Neuronal stem cell (in vitro differentiated cells): ENCODE measurements around the gene VWA8.
"Not testable (repeated sequence)": the region's sequence is repeated elsewhere in the genome, so short reads cannot be mapped to it uniquely, and the experiment has no call there.

Experiments used
- DNase-seq: peaks from one replicate; pipeline ENCODE4 v3.0.0-alpha.2; 2013; ENCODE audit warnings: low spot score
- H2AFZ ChIP-seq: one replicate; pipeline ENCODE4 v1.6.1; 2013; ENCODE audit warnings: mild to moderate bottlenecking, low read length, inconsistent platforms
- H2AK5ac ChIP-seq: 2 replicates; pipeline ENCODE4 v1.6.1; 2013; ENCODE audit warnings: low read depth, mild to moderate bottlenecking, inconsistent platforms, low read length, moderate library complexity, mixed read lengths
- H2BK120ac ChIP-seq: 2 replicates; pipeline ENCODE4 v1.6.1; 2013; ENCODE audit warnings: low read depth, mild to moderate bottlenecking, inconsistent platforms, low read length, moderate library complexity, mixed read lengths
- H2BK12ac ChIP-seq: one replicate; pipeline ENCODE4 v1.6.1; 2013; ENCODE audit warnings: low read length, inconsistent platforms
- H2BK15ac ChIP-seq: 2 replicates; pipeline ENCODE4 v1.6.1; 2013; ENCODE audit warnings: mild to moderate bottlenecking, low read length, inconsistent platforms, mixed read lengths
- H2BK5ac ChIP-seq: one replicate; pipeline ENCODE4 v1.6.1; 2013; ENCODE audit warnings: inconsistent platforms, mild to moderate bottlenecking, low read length, moderate library complexity
- H3K14ac ChIP-seq: one replicate; pipeline ENCODE4 v1.6.1; 2013; ENCODE audit warnings: low read length, inconsistent platforms
- H3K18ac ChIP-seq: 2 replicates; pipeline ENCODE4 v1.6.1; 2013; ENCODE audit warnings: low read length, inconsistent platforms
- H3K23ac ChIP-seq: 2 replicates; pipeline ENCODE4 v1.6.1; 2013; ENCODE audit warnings: low read depth, mild to moderate bottlenecking, mixed read lengths, low read length, inconsistent platforms; ENCODE audit not compliant: poor library complexity
- H3K27ac ChIP-seq: replicated peaks from 3 replicates; pipeline ENCODE4 v1.5.1; 2013; ENCODE audit warnings: low read length, inconsistent platforms
- H3K27me3 ChIP-seq, 3 experiments: 2 replicates each; pipeline ENCODE4 v1.6.1; 2013; ENCODE audit warnings: low read length in 3 of 3, mild to moderate bottlenecking in 2 of 3, inconsistent platforms in 1 of 3, low read depth in 1 of 3, mixed read lengths in 1 of 3, moderate library complexity in 1 of 3; ENCODE audit not compliant: control insufficient read depth in 3 of 3, insufficient read depth in 3 of 3
- H3K36me3 ChIP-seq, 2 donors: replicated peaks in 1 of 2; 2 replicates each; pipeline ENCODE4 v1.6.1; 2013; ENCODE audit warnings: low read length in 2 of 2; ENCODE audit not compliant: control insufficient read depth in 2 of 2, insufficient read depth in 2 of 2
- H3K4ac ChIP-seq: 2 replicates; pipeline ENCODE4 v1.6.1; 2013; ENCODE audit warnings: inconsistent platforms, mild to moderate bottlenecking, low read length, moderate library complexity
- H3K4me1 ChIP-seq, 2 donors: 1 replicate in 1 of 2; 2 replicates in 1 of 2; pipeline ENCODE4 v1.6.1; 2013; ENCODE audit warnings: low read length in 2 of 2, low read depth in 1 of 2; ENCODE audit not compliant: control insufficient read depth in 2 of 2, insufficient read depth in 1 of 2
- H3K4me2 ChIP-seq: one replicate; pipeline ENCODE4 v1.6.1; 2013; ENCODE audit warnings: mild to moderate bottlenecking, low read length, inconsistent platforms; ENCODE audit not compliant: insufficient read depth, poor library complexity, severe bottlenecking
- H3K4me3 ChIP-seq, 2 donors: 2 replicates each; pipeline ENCODE4 v1.5.1; 2013; ENCODE audit warnings: low read length in 2 of 2, mild to moderate bottlenecking in 2 of 2, inconsistent platforms in 1 of 2, moderate library complexity in 1 of 2
- H3K79me1 ChIP-seq: one replicate; pipeline ENCODE4 v1.6.1; 2013; ENCODE audit warnings: low read depth, mild to moderate bottlenecking, inconsistent platforms, low read length, moderate library complexity
- H3K9ac ChIP-seq: one replicate; pipeline ENCODE4 v1.6.1; 2013; ENCODE audit warnings: mild to moderate bottlenecking, low read depth, low read length, inconsistent platforms; ENCODE audit not compliant: poor library complexity
- H3K9me3 ChIP-seq, 2 donors: replicated peaks in 1 of 2; 2 replicates each; pipeline versions ENCODE3 to v1.6.1; 2013; ENCODE audit warnings: low read length in 2 of 2, mild to moderate bottlenecking in 2 of 2, inconsistent platforms in 1 of 2, low read depth in 1 of 2, mixed read lengths in 1 of 2, moderate library complexity in 1 of 2; ENCODE audit not compliant: control insufficient read depth in 2 of 2, insufficient read depth in 1 of 2
- H4K8ac ChIP-seq: one replicate; pipeline ENCODE4 v1.6.1; 2013; ENCODE audit warnings: low read depth, mild to moderate bottlenecking, inconsistent platforms, low read length, moderate library complexity
- H4K91ac ChIP-seq: one replicate; pipeline ENCODE4 v1.6.1; 2013; ENCODE audit warnings: low read length, low read depth, mild to moderate bottlenecking, inconsistent platforms; ENCODE audit not compliant: poor library complexity
- WGBS, 2 donors: extraction: QIAGEN DNeasy Blood & Tissue Kit; methylation state at CpG; one replicate each; pipeline ENCODE4 v1.1.7; 2013; ENCODE audit warnings: missing lambda C conversion rate in 2 of 2, mixed read lengths in 1 of 2; ENCODE audit not compliant: insufficient read length in 2 of 2, insufficient replicate concordance in 1 of 2; ENCODE audit errors: extremely low coverage in 2 of 2; 5-methylcytosine and 5-hydroxymethylcytosine counted together

The VWA8 gene

GRCh38 chr13:41578371-41578770, 382.5 kb downstream of the VWA8 start:
- Histone ChIP-seq H3K23ac (no peak overlapping the region), H3K14ac (no peak overlapping the region), H2BK15ac (no peak overlapping the region), H2AFZ (no peak overlapping the region), H3K27me3 (no peaks in the 10 kb centered on the region), H3K9me3 (no peaks in the 10 kb centered on the region), H2BK120ac (no peak overlapping the region), H3K9ac (no peak overlapping the region), H2BK5ac (no peak overlapping the region), H3K4me2 (no peak overlapping the region), H2AK5ac (no peak overlapping the region), H4K91ac (no peak overlapping the region), H3K4me1 (no peaks in the 10 kb centered on the region), H3K79me1 (no peaks in the 10 kb centered on the region), H3K4me3 (no peak overlapping the region), H2BK12ac (no peak overlapping the region), H3K4ac (no peak overlapping the region), H3K27ac (no peak overlapping the region), H4K8ac (no peak overlapping the region), H3K36me3 (peaks cover 0 to 5% of the 10 kb centered on the region in 2 donors), H3K18ac (no peak overlapping the region)
- DNase-seq = no peak
- no CpG with 5 or more reads among the region's 5 CpGs for WGBS, 2 donors

- WGBS, 2 donors = no CpG with 5 or more reads among the region's 4 CpGs
- Histone ChIP-seq H3K4me3 (no peak overlapping the region), H2BK15ac (no peak overlapping the region), H3K14ac (no peak overlapping the region), H2BK120ac (no peak overlapping the region), H4K91ac (no peak overlapping the region), H3K4ac (no peak overlapping the region), H2BK5ac (no peak overlapping the region), H3K79me1 (no peaks in the 10 kb centered on the region), H4K8ac (no peak overlapping the region), H2BK12ac (no peak overlapping the region), H3K18ac (no peak overlapping the region), H3K4me1 (no peaks in the 10 kb centered on the region), H3K27me3 (no peaks in the 10 kb centered on the region), H2AK5ac (no peak overlapping the region), H3K4me2 (no peak overlapping the region), H3K27ac (no peak overlapping the region), H3K36me3 (peaks cover 0 to 8% of the 10 kb centered on the region in 2 donors), H3K23ac (no peak overlapping the region), H2AFZ (no peak overlapping the region), H3K9me3 (no peaks in the 10 kb centered on the region), H3K9ac (no peak overlapping the region)
- no peak for DNase-seq
These were observed 383.5 kb downstream of the VWA8 start for GRCh38 chr13:41577436-41577835.

DNA sequence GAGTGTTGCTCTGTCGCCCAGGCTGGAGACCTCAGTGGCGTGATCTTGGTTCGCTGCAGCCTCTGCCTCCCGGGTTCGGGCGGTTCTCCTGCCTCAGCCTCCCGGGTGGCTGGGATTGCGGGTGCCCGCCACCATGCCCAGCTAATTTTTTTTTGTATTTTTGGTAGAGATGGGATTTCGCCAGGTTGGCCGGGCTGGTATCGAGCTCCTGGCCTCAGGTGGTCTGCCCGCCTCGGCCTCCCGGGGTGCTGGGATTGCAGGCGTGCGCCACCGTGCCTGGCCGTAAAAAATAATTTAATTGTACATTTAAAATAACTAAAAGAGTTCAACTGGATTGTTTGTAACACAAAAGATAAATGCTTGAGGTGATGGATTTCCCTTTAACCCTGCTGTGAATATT, 387.3 kb downstream of the VWA8 start:
- not testable (repeated sequence) for H3K79me1 ChIP-seq, H4K8ac ChIP-seq, H3K4ac ChIP-seq, H3K27me3 ChIP-seq, H3K4me3 ChIP-seq, H3K23ac ChIP-seq, H3K9ac ChIP-seq, H2BK120ac ChIP-seq, H2AFZ ChIP-seq, H3K9me3 ChIP-seq, DNase-seq, H3K27ac ChIP-seq, H3K18ac ChIP-seq, H3K14ac ChIP-seq, H2AK5ac ChIP-seq, H2BK5ac ChIP-seq, H3K4me1 ChIP-seq, H2BK12ac ChIP-seq, H3K4me2 ChIP-seq, H2BK15ac ChIP-seq, H4K91ac ChIP-seq
- peaks cover 0 to 13% of the 10 kb centered on the region in 2 donors for H3K36me3 ChIP-seq
- no CpG with 5 or more reads among the region's 19 CpGs for WGBS, 2 donors

GRCh38 chr13:41571817-41572340, 389.0 kb downstream of the VWA8 start:
- DNase-seq, H3K9me3 ChIP-seq, H3K27ac ChIP-seq, H4K8ac ChIP-seq, H3K4ac ChIP-seq, H2BK15ac ChIP-seq, H2AK5ac ChIP-seq, H3K27me3 ChIP-seq, H3K79me1 ChIP-seq, H2BK12ac ChIP-seq, H3K18ac ChIP-seq, H2AFZ ChIP-seq, H3K23ac ChIP-seq, H4K91ac ChIP-seq, H3K4me3 ChIP-seq, H2BK120ac ChIP-seq, H3K14ac ChIP-seq, H2BK5ac ChIP-seq, H3K9ac ChIP-seq, H3K4me2 ChIP-seq: not testable (repeated sequence)
- Histone ChIP-seq H3K36me3 (peaks cover 0 to 13% of the 10 kb centered on the region in 2 donors), H3K4me1 (peaks cover 5 to 10% of the 10 kb centered on the region in 2 donors)
- no CpG with 5 or more reads among the region's 33 CpGs for WGBS, 2 donors
